Endodermal cell (in vitro differentiated cells): ENCODE measurements around the gene ARID4A. TPM values are rescaled to one million over a fixed set of nuclear protein-coding genes. Genes with fewer than 3 reads are reported as not detected.
"Not testable (repeated sequence)": the region's sequence is repeated elsewhere in the genome, so short reads cannot be mapped to it uniquely, and the experiment has no call there.

Experiments
- DNase-seq: peaks from one replicate; pipeline ENCODE4 v3.0.0-alpha.2; 2017
- H3K27ac ChIP-seq: 2 replicates; pipeline ENCODE4 v1.5.1; 2013; ENCODE audit warnings: mild to moderate bottlenecking, low read depth, low read length, moderate library complexity
- H3K27me3 ChIP-seq: 2 replicates; pipeline ENCODE4 v1.6.1; 2013; ENCODE audit warnings: mild to moderate bottlenecking, low read length, moderate library complexity; ENCODE audit not compliant: insufficient read depth, control insufficient read depth, poor library complexity, severe bottlenecking
- H3K36me3 ChIP-seq: 2 replicates; pipeline ENCODE4 v1.7.0; 2013; ENCODE audit warnings: mild to moderate bottlenecking, low read length, moderate library complexity; ENCODE audit not compliant: control insufficient read depth, insufficient read depth
- H3K4me1 ChIP-seq: one replicate; pipeline ENCODE4 v1.7.0; 2013; ENCODE audit warnings: low read length; ENCODE audit not compliant: control insufficient read depth, insufficient read depth
- H3K4me3 ChIP-seq: 2 replicates; pipeline ENCODE4 v1.5.1; 2013; ENCODE audit warnings: mild to moderate bottlenecking, low read length, moderate library complexity
- H3K9ac ChIP-seq: 2 replicates; pipeline ENCODE4 v1.6.1; 2013; ENCODE audit warnings: mild to moderate bottlenecking, low read length, moderate library complexity; ENCODE audit not compliant: poor library complexity, severe bottlenecking; ENCODE audit errors: extremely low read depth
- H3K9me3 ChIP-seq: 2 replicates; pipeline ENCODE4 v1.6.1; 2013; ENCODE audit warnings: mild to moderate bottlenecking, low read length, moderate library complexity; ENCODE audit not compliant: control insufficient read depth
- H3K27ac Mint-ChIP-seq: 2 replicates; pipeline ENCODE4 v1.8.0; 2020; ENCODE audit warnings: mixed read lengths
- H3K27me3 Mint-ChIP-seq: 2 replicates; pipeline ENCODE4 v1.8.0; 2021; ENCODE audit warnings: mild to moderate bottlenecking, mixed read lengths; ENCODE audit not compliant: insufficient read depth
- H3K36me3 Mint-ChIP-seq: 2 replicates; pipeline ENCODE4 v1.8.0; 2020; ENCODE audit warnings: low read depth, mixed read lengths
- H3K4me1 Mint-ChIP-seq: 2 replicates; pipeline ENCODE4 v1.8.0; 2020; ENCODE audit warnings: mixed read lengths
- H3K4me3 Mint-ChIP-seq: 2 replicates; pipeline ENCODE4 v1.8.0; 2020; ENCODE audit warnings: mild to moderate bottlenecking, moderate library complexity, mixed read lengths
- H3K9me3 Mint-ChIP-seq: 2 replicates; pipeline ENCODE4 v1.8.0; 2020; ENCODE audit warnings: mild to moderate bottlenecking, mixed read lengths
- CTCF ChIP-seq: fragments of 200-600 bp; sonication (generic); conservative IDR thresholded peaks from 2 replicates; pipeline ENCODE4 v1.5.0; 2021; ENCODE audit warnings: antibody characterized with exemption, mild to moderate bottlenecking
- WGBS, 2 experiments: methylation state at CpG; one replicate each; pipeline versions ENCODE4 v1.1.5 to v1.1.7; 2013; ENCODE audit warnings: missing lambda C conversion rate in 2 of 2, mixed read lengths in 1 of 2; ENCODE audit not compliant: insufficient coverage in 1 of 2, insufficient read length in 1 of 2; 5-methylcytosine and 5-hydroxymethylcytosine counted together
- total RNA-seq, 2 donors: library from RNA; stranded (reverse); fragmentation: NEBNext Ultra II Directional in 1 of 2; extraction: Animal tissue kit (Norgen Biotek cat#: 25700) in 1 of 2; gene quantifications; 2 replicates in 1 of 2; 3 replicates in 1 of 2; pipeline ENCODE4 v1.2.1, GENCODE V29; 2021

Gene ARID4A
- total RNA-seq, 2 donors from 2014 or later, result 22.1 to 24.5 TPM

GRCh38 chr14:58332561-58332960 is 34.2 kb downstream of the ARID4A start:
- H3K9me3 ChIP-seq, result no peaks in the 10 kb centered on the region
- TF ChIP-seq CTCF, result no peak
- no peak overlapping the region for H3K9ac ChIP-seq
- Mint-ChIP-seq H3K4me3 (no peak overlapping the region), H3K36me3 (peaks cover 34% of the 10 kb centered on the region), H3K27me3 (no peaks in the 10 kb centered on the region), H3K9me3 (no peaks in the 10 kb centered on the region), H3K27ac (no peak overlapping the region), H3K4me1 (peaks cover 6% of the 10 kb centered on the region)
- WGBS, 2 experiments, result 95 to 100% methylated on average over 1 to 3 of the region's 3 CpGs
- H3K27ac ChIP-seq, result no peak overlapping the region
- DNase-seq, result no peak
- no peaks in the 10 kb centered on the region for H3K27me3 ChIP-seq
- H3K36me3 ChIP-seq, result peaks cover 67% of the 10 kb centered on the region
- no peaks in the 10 kb centered on the region for H3K4me1 ChIP-seq
- no peak overlapping the region for H3K4me3 ChIP-seq

GRCh38 chr14:58339666-58340065 is 41.3 kb downstream of the ARID4A start:
- H3K9me3 ChIP-seq, H3K4me1 Mint-ChIP-seq, H3K9me3 Mint-ChIP-seq, H3K27ac ChIP-seq, H3K4me3 Mint-ChIP-seq, H3K4me3 ChIP-seq, H3K9ac ChIP-seq, H3K27me3 ChIP-seq, H3K27ac Mint-ChIP-seq, DNase-seq, H3K27me3 Mint-ChIP-seq, H3K4me1 ChIP-seq: not testable (repeated sequence)
- H3K36me3 Mint-ChIP-seq, result peaks cover 24% of the 10 kb centered on the region
- peaks cover 53% of the 10 kb centered on the region for H3K36me3 ChIP-seq
- 93 to 100% methylated on average over 1 to 3 of the region's 4 CpGs for WGBS, 2 experiments

- H3K36me3 Mint-ChIP-seq, result peaks cover 30% of the 10 kb centered on the region
Observed at GRCh38 chr14:58341152-58341748, 42.9 kb downstream of the ARID4A start.

GRCh38 chr14:58343535-58343934 is 45.2 kb downstream of the ARID4A start:
- peaks cover 40% of the 10 kb centered on the region for H3K36me3 Mint-ChIP-seq
- H3K27ac ChIP-seq, H3K9me3 ChIP-seq, H3K27ac Mint-ChIP-seq, H3K9ac ChIP-seq, DNase-seq, H3K9me3 Mint-ChIP-seq, H3K27me3 Mint-ChIP-seq, H3K4me1 ChIP-seq, H3K4me1 Mint-ChIP-seq, H3K4me3 Mint-ChIP-seq, H3K4me3 ChIP-seq, H3K27me3 ChIP-seq: not testable (repeated sequence)
- H3K36me3 ChIP-seq, result peaks cover 62% of the 10 kb centered on the region
- 97% methylated on average over 3 of the region's 3 CpGs; no CpG with 5 or more reads in 1 of the 2 experiments for WGBS, 2 experiments

More at GRCh38 chr14:58341152-58341748, 42.9 kb downstream of the ARID4A start:
- Histone ChIP-seq H3K4me1 (no peaks in the 10 kb centered on the region), H3K9ac (no peak overlapping the region), H3K4me3 (no peak overlapping the region), H3K9me3 (no peaks in the 10 kb centered on the region), H3K27ac (no peak overlapping the region), H3K27me3 (no peaks in the 10 kb centered on the region), H3K36me3 (peaks cover 54% of the 10 kb centered on the region)
- H3K9me3 Mint-ChIP-seq, result no peaks in the 10 kb centered on the region
- no peaks in the 10 kb centered on the region for H3K27me3 Mint-ChIP-seq
- no peak overlapping the region for H3K4me3 Mint-ChIP-seq
- WGBS, 2 experiments, result 93 to 94% methylated on average over 3 to 4 of the region's 4 CpGs
- no peak for TF ChIP-seq CTCF
- H3K27ac Mint-ChIP-seq, result no peak overlapping the region
- H3K4me1 Mint-ChIP-seq, result no peaks in the 10 kb centered on the region
- DNase-seq, result no peak
